Neural cell (in vitro differentiated cells): ENCODE data around the gene ANKRD33B.

ENCODE experiments used
- EZH2 ChIP-seq: fragments of 200-600, 300-800 bp; shearing (Covaris generic), sonication (generic); IDR thresholded peaks from 2 replicates; pipeline ENCODE4 v1.6.1; 2014; ENCODE audit warnings: antibody characterized with exemption, low read length, borderline replicate concordance, mild to moderate bottlenecking; ENCODE audit not compliant: insufficient read depth, poor library complexity, severe bottlenecking
- MXI1 ChIP-seq: fragments of 450-650 bp; conservative IDR thresholded peaks from 2 replicates; pipeline ENCODE4 v1.6.1; 2014; ENCODE audit warnings: antibody characterized with exemption, mild to moderate bottlenecking; ENCODE audit not compliant: poor library complexity, severe bottlenecking
- POLR2AphosphoS5 ChIP-seq: IDR thresholded peaks from 2 replicates; pipeline ENCODE4 v1.6.1; 2012
- TAF1 ChIP-seq: IDR thresholded peaks from 2 replicates; pipeline ENCODE4 v1.6.1; 2012; ENCODE audit warnings: low read depth
- TF ChIP-seq, protein P1 (sequence below): fragments of 450-650 bp; IDR thresholded peaks from 2 replicates; pipeline ENCODE4 v1.5.1; 2014; ENCODE audit warnings: antibody characterized with exemption, mild to moderate bottlenecking, moderate library complexity; ENCODE audit not compliant: poor library complexity, severe bottlenecking
- TF ChIP-seq, protein P2 (sequence below): IDR thresholded peaks from 2 replicates; pipeline ENCODE4 v1.6.1; 2012; ENCODE audit warnings: borderline replicate concordance

DNA sequence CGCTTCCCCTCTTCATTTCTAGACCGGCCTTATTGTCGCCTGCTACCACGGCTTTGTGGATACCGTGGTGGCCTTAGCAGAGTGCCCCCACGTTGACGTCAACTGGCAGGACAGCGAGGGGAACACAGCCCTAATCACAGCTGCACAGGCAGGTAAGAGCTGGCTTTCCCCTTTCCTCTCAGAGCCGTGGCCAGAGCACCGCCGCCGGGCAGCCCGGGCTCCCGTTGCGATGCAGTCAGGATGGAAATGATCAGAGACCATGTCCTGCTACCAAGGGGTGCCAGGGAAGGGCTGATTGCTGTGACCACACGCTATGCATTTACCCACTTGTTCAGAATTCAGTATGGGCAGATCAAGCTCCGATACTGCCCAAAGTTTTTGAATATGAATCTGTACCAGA, 54.4 kb downstream of the ANKRD33B start:
- TF ChIP-seq, protein P1, sequence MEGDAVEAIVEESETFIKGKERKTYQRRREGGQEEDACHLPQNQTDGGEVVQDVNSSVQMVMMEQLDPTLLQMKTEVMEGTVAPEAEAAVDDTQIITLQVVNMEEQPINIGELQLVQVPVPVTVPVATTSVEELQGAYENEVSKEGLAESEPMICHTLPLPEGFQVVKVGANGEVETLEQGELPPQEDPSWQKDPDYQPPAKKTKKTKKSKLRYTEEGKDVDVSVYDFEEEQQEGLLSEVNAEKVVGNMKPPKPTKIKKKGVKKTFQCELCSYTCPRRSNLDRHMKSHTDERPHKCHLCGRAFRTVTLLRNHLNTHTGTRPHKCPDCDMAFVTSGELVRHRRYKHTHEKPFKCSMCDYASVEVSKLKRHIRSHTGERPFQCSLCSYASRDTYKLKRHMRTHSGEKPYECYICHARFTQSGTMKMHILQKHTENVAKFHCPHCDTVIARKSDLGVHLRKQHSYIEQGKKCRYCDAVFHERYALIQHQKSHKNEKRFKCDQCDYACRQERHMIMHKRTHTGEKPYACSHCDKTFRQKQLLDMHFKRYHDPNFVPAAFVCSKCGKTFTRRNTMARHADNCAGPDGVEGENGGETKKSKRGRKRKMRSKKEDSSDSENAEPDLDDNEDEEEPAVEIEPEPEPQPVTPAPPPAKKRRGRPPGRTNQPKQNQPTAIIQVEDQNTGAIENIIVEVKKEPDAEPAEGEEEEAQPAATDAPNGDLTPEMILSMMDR, result no peak
- no peak for TF ChIP-seq TAF1
- no peak for TF ChIP-seq POLR2AphosphoS5
- no peak for TF ChIP-seq EZH2
- no peak for TF ChIP-seq MXI1
- TF ChIP-seq, protein P2, sequence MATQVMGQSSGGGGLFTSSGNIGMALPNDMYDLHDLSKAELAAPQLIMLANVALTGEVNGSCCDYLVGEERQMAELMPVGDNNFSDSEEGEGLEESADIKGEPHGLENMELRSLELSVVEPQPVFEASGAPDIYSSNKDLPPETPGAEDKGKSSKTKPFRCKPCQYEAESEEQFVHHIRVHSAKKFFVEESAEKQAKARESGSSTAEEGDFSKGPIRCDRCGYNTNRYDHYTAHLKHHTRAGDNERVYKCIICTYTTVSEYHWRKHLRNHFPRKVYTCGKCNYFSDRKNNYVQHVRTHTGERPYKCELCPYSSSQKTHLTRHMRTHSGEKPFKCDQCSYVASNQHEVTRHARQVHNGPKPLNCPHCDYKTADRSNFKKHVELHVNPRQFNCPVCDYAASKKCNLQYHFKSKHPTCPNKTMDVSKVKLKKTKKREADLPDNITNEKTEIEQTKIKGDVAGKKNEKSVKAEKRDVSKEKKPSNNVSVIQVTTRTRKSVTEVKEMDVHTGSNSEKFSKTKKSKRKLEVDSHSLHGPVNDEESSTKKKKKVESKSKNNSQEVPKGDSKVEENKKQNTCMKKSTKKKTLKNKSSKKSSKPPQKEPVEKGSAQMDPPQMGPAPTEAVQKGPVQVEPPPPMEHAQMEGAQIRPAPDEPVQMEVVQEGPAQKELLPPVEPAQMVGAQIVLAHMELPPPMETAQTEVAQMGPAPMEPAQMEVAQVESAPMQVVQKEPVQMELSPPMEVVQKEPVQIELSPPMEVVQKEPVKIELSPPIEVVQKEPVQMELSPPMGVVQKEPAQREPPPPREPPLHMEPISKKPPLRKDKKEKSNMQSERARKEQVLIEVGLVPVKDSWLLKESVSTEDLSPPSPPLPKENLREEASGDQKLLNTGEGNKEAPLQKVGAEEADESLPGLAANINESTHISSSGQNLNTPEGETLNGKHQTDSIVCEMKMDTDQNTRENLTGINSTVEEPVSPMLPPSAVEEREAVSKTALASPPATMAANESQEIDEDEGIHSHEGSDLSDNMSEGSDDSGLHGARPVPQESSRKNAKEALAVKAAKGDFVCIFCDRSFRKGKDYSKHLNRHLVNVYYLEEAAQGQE, result no peak
